DND-41 (cell line): ENCODE data around the gene MSI2.

Source experiments
- CTCF ChIP-seq: IDR thresholded peaks from 2 replicates; pipeline ENCODE4 v1.5.1; 2012; ENCODE audit warnings: borderline replicate concordance, low read length, moderate library complexity, mild to moderate bottlenecking; ENCODE audit not compliant: poor library complexity, severe bottlenecking; ENCODE audit errors: extremely low read depth
- EZH2 ChIP-seq: IDR thresholded peaks from 3 replicates; pipeline ENCODE4 v1.6.1; 2012; ENCODE audit warnings: borderline replicate concordance, low read depth, mild to moderate bottlenecking, moderate library complexity, low read length, inconsistent platforms; ENCODE audit not compliant: severe bottlenecking

GRCh38 chr17:57706761-57707160 is 450.4 kb downstream of the MSI2 start:
- TF ChIP-seq CTCF (no peak), EZH2 (no peak)
